ENCODE data around the gene NDST3.

GRCh38 chr4:118175506-118175905 is 141.2 kb downstream of the NDST3 start:
- TF ChIP-seq CTCF (IDR thresholded peaks at IDR 0.05; ENCODE audit: low read length) (no peak), EZH2phosphoT487 (IDR thresholded peaks at IDR 0.05; ENCODE audit: low read length) (no peak)
